DLD1 (cell line): ENCODE data around the gene DDAH1.

Source experiments
- in situ Hi-C: cut with HindIII; loops from 2 replicates; pipeline ENCODE4 v1.10.0; 2017; ENCODE audit warnings: low sequenced_read_pairs

Gene DDAH1

GRCh38 chr1:85314726-85315125, 150.2 kb downstream of the DDAH1 start:
- in situ Hi-C loops: loop anchor here (25.0 kb wide), 1 partner anchor 373 kb away; no protein-coding TSS in a partner anchor

DNA sequence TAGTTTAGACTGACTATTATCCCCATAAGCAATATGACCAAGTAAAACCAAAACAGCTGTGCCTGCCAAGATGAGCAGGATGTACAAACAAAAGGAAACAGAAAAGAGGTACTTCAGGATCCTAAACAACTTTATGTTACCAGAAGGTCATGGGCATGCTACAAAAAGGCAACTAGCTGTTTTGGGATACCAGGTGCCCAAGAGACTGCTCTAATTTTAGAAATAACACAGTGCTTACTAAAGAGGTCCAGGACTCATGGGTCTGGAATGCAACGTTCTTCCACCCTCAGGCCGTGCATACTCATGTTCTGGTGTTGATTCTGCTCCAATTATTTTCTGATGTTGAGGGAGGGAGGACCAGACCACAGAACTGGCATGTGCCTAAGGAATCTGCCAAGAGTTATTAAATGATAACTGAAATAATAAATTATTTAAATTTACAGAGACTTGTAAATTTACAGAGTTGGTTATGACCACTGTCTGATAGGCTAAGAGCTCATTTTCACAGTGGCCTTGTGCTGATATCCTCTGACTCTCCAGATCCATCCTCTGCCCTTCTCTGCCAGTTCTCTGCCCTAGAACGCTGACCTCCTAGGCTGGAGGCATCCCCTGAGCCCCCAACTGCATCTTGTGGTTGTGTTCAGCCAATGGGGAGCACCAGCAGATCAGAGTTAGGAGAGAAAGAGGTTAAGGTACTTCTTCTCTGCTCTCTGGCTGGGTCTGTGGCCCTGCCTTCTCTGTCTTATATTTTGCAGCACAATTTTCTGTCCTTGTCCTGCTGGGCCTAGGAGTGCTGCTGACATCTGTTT, 150.9 kb downstream of the DDAH1 start:
- in situ Hi-C loops: loop anchor here (25.0 kb wide), 1 partner anchor 373 kb away; no protein-coding TSS in a partner anchor

- in situ Hi-C loops: loop anchor here (25.0 kb wide), 1 partner anchor 375 kb away; no protein-coding TSS in a partner anchor
Measured at GRCh38 chr1:85311818-85312217, 153.1 kb downstream of the DDAH1 start.

GRCh38 chr1:85308833-85309350, 156.1 kb downstream of the DDAH1 start:
- in situ Hi-C loops: loop anchor here (25.0 kb wide), 1 partner anchor 378 kb away; no protein-coding TSS in a partner anchor

DNA sequence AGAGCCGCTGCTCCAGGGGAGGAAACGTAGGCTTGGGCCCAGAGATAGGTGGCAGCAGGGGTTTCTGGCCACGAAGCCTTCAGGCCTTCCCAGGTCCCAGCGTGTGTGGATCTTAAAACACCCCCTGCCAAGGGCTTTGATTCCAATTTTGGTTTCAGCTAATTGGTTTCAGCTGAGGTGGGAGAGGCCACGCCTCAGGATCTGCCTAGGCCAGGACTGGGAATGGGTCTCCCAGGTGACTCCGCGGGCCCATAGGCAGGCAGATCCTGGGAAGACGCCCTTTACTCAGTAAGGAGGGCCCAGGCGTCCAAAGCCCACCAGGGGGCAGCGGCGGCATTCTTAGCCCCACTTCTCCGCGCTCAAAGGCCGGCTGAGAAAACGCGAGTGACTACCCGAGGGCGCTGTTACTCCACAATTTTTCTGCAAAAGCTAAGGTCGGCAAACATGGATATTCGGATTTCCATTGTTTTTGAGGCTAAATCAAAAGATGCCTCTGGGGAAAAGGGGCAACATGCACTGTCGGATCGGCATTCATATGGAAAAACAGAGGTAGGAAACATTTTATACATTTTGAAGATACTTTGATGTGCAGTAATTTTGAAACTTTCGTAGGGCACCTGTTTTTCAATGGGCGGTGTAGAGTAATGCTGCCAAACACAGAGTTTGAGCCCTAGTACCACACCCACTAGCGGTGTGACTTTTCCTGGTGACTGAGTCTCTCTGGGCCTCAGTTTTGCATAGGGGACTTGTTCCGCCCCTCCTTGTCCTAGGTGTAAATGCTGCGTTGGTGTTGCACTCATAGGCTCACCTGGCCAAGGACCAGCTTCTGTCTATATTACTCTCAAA, 156.7 kb downstream of the DDAH1 start:
- in situ Hi-C loops: loop anchor here (25.0 kb wide), 1 partner anchor 379 kb away; no protein-coding TSS in a partner anchor

GRCh38 chr1:85306236-85306635, 158.7 kb downstream of the DDAH1 start:
- in situ Hi-C loops: loop anchor here (25.0 kb wide), 1 partner anchor 381 kb away; no protein-coding TSS in a partner anchor

- in situ Hi-C loops: loop anchor here (25.0 kb wide), 1 partner anchor 384 kb away; no protein-coding TSS in a partner anchor
Measured at GRCh38 chr1:85303440-85304162, 161.4 kb downstream of the DDAH1 start.

DNA sequence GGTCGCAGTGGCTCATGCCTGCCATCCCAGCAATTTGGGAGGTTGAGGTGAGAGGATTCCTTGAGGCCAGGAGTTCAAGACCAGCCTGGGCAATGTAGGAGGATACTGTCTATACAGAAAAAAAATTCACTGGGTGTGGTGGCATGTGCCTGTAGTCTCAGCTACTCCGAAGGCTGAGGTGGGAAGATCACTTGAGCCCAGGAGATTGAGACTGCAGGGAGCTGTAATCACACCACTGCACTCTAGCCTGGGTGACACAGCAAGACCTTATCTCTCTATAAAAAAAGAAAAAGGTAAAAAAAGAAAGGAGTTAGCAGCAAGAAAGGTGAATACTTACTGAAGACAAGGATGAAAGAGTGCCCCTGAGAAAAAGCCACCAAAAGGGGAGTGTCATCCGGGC, 164.8 kb downstream of the DDAH1 start:
- in situ Hi-C loops: loop anchor here (25.0 kb wide), 1 partner anchor 387 kb away; no protein-coding TSS in a partner anchor

DNA sequence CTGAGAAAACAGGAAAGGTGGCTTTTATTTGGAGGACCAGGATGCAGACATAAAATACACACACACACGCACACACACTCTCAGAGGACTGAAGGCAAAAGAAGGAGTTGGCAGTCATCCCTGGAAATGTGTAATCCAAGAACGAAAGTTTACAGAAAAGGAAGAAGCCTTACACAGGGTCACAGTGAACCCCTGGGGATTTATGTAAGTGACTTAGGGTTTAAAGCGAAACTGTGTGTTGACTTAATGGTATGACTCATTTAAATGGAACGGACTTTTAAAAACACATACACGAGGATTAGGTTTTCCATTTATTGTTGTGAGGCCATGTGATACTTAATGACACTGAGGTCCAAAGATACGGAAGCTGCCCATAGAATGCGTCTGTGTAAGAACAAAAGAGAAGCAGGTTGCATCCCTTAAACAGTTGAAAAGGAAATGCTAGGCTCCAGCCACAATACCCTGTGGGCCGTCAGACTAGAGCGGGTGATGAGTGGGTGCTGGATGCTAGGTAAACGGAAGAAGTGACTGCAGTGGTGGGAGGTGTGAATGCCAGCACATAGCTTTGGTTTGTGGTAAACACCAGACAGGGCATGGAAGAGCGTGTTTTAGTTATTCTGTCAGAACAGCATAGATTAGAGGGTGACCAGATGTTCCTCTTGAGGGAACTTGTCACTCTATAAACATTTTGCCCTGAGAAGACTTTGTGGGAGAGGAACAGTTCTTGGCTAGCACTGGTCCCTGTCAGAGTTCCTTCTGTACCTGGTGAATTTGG, 166.9 kb downstream of the DDAH1 start:
- in situ Hi-C loops: no loop called here

DNA sequence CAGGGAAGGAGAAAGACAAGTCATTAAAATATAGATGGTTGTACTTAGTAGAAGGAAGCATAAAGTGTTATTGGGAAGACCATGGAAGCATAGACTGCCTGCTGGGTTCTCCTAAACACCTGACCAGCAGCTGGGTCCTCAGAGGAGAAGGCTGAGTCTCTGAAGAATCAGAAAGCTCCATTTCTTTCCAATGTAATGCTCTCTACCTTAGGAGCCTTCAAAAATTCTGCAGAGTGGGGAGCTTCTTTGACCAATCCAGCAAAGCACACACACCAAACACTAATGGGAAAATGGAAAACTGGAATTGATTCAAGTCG, 167.5 kb downstream of the DDAH1 start:
- in situ Hi-C loops: no loop called here

DNA sequence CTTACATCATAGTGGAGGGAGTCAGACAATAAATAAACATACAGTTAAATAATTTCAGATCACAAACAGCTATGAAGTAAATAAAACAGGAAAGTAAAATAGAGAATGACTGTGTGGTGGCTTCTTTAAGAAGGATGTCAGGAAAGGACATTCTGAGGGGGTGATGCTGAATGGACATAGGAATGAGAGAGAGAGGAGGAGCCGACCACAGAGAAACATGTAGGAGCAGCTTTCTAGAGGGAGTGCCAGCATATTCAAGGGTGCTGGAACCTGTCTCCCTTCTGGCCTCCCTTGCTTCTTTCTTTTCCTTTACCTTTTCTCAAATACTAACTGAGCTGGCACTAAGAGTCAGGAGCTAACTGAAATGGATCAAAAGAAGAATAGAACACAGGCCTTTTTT, 168.0 kb downstream of the DDAH1 start:
- in situ Hi-C loops: no loop called here

DNA sequence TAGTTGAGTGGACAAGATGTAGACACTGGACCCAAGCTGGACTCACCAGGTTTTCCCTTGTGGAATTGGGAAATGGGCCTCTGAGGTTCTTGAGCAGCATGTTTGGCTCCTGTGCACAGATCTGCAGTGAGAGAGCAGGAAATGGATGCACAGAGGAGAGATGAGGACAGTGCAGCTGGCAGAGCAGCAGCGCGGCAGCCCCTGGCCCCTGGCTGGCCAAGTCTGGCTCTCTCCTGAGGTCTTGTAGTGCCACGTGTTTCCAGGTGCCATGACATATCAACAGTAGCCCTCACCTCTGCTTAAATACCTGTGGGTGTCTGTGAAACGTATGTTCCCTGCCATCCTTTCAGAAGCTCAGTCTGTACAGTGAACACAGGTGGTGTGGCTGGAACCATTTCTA, 169.3 kb downstream of the DDAH1 start:
- in situ Hi-C loops: no loop called here

GRCh38 chr1:85295006-85295431, 169.9 kb downstream of the DDAH1 start:
- in situ Hi-C loops: no loop called here

DNA sequence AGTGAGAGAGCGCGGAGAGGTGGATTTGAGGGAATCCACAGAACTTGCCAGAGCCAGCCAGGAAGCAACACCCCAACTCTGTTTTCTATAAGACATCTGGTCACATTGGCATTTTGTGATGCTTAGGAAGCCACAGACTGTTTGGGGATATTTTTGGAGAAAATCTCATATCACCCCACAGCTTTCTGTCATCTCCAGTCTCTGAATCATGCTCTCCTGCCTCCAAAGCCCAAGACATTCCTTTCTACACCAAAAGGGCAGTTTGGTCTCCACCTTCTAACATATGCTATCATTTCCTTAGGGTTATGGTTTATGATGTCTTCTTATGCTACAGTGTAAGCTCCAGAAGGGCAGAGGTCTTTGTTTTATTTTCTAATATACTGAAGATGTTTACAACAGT, 174.1 kb downstream of the DDAH1 start:
- in situ Hi-C loops: no loop called here

DNA sequence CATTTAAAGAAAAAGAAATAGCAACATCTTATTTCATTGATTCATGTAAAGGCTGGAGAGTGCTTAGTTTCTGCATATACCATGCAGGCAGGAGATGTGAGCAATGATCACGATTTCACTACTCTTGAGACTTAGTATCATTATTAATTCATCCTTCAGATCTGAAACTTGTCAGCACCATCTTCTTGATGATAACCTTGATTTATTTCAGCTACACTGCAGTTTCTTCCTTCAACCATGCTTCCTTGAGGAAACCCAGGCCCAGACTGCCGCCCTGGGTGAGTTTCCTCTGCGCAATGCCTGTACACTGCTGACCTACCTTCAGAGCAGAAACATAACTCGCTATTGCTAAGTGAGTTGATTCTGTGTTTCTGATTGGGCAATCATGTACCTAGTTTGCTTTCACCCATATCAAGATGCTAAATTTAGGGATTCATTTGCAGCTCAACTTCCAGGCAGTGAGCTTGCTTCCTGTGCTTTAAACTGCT, 175.1 kb downstream of the DDAH1 start:
- in situ Hi-C loops: no loop called here

- in situ Hi-C loops: no loop called here
Measured at GRCh38 chr1:85289207-85289847, 175.6 kb downstream of the DDAH1 start.

DNA sequence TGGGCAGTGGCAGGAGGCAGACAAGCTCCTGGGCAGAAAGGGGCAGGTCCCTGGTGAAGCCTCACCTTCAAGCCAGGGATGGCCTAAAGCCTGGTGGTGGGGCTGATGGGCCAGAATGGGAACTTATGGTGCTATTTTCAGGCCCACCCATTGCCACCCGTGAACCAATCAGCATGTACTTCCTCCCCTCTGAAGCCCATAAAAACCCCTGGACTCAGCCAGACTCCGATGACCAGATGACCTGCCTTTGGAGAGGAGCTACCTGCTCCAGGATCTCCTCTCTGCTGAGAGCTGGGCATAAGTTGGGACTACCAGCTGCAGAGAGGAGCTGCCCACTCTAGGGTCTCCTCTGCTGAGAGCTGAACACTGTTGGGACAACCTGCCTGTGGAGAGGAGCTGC, 180.8 kb downstream of the DDAH1 start:
- in situ Hi-C loops: no loop called here

GRCh38 chr1:85283475-85284199, 181.3 kb downstream of the DDAH1 start:
- in situ Hi-C loops: no loop called here

GRCh38 chr1:85282424-85282823, 182.5 kb downstream of the DDAH1 start:
- in situ Hi-C loops: no loop called here
